ENCODE data around the gene ABCA7. TPM values are rescaled to one million over a fixed set of nuclear protein-coding genes. Genes with fewer than 3 reads are reported as not detected.

ABCA7 gene
- total and polyA plus RNA-seq, 4 donors = 3.0 to 60.9 (median 4.8) TPM

DNA sequence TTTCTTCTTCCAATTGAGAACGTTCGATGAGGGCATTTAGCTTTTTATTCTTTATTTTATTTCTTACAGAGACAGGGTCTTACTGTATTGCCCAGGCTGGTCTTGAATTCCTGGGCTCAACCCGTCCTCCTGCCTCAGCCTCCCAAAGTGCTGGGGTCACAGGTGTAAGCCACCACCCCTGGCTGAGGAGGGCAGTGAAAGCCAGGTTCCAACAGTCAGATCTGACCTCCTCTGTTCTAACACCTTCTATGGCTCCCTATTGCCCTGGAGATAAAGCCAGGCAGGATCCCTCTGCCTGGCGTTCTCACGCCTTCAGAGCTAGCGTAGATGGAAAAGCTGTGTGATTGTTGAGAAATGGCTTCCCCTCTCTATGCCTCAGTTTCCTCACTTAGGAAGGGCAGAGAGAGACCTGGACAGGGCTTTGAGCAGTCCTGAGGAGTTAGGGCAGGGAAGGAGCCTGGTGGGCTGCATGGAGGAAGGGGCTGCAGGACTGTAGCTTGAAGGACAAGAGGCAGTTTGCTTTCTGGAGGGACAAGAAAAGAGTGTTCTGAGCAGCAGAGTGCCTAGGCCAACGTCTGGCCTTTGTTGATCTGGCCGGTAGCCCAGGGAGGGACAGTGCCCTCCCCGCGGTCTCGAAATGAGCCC lies 32.6 kb downstream of the ABCA7 start (continued):
- TF ChIP-seq, protein P1, sequence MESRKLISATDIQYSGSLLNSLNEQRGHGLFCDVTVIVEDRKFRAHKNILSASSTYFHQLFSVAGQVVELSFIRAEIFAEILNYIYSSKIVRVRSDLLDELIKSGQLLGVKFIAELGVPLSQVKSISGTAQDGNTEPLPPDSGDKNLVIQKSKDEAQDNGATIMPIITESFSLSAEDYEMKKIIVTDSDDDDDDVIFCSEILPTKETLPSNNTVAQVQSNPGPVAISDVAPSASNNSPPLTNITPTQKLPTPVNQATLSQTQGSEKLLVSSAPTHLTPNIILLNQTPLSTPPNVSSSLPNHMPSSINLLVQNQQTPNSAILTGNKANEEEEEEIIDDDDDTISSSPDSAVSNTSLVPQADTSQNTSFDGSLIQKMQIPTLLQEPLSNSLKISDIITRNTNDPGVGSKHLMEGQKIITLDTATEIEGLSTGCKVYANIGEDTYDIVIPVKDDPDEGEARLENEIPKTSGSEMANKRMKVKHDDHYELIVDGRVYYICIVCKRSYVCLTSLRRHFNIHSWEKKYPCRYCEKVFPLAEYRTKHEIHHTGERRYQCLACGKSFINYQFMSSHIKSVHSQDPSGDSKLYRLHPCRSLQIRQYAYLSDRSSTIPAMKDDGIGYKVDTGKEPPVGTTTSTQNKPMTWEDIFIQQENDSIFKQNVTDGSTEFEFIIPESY (IDR thresholded peaks at IDR 0.05) = no peak
- no peak for TF ChIP-seq EGR1 (IDR thresholded peaks at IDR 0.05; ENCODE audit: low read depth in 2 of 2)
- no peak for TF ChIP-seq YY1 (IDR thresholded peaks at IDR 0.05)
- TF ChIP-seq, protein P2, sequence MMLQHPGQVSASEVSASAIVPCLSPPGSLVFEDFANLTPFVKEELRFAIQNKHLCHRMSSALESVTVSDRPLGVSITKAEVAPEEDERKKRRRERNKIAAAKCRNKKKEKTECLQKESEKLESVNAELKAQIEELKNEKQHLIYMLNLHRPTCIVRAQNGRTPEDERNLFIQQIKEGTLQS (IDR thresholded peaks at IDR 0.05) = no peak

DNA sequence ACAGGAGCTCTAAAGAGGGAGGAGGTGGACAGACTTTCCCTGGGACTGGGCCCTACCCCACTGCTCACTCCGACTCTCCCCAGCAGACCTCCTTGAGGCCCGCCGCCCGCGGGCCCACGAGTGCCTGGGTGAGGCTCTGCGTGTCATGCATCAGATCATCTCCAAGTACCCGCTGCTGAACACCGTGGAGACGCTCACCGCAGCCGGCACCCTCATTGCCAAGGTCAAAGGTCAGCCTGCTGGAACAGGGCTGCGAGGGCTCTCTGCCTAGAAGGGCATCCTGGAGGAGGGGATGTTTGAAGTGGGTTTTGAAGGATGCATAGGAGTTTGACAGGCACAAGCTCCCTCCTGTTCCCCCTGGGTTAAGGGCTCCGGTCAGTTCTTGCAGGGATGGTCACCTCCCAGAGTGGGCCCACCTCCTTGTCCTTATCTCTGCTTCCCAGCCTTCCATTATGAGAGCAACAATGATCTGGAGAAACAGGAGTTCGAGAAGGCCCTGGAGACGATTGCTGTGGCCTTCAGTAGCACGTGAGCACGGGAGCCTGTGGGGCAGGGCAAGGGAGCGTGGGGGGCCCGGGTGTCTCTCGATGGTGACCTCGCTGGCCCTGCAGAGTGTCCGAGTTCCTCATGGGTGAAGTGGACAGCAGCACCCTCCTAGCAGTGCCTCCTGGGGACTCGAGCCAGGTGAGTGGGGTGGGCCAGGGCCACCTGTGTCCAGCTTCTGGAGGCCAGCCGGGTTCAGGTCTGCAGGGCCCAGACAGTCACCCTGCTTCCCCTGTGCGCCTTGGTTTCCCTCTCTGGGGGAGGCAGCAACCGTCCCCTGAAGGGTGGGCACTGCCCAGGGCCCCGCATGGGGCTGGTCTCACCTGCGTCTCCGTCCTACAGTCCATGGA lies 33.4 kb downstream of the ABCA7 start:
- 84% methylated on average over 30 of the region's 30 CpGs for WGBS
- TF ChIP-seq EGR1 (IDR thresholded peaks at IDR 0.05; ENCODE audit: low read depth in 2 of 2) (no peak), JUND (IDR thresholded peaks at IDR 0.05) (no peak), SP1 (IDR thresholded peaks at IDR 0.05) (no peak), GABPA (IDR thresholded peaks at IDR 0.05 in 1 of 2, conservative IDR thresholded peaks at IDR 0.05 in 1 of 2) (no peak)
- TF ChIP-seq, protein P1 (IDR thresholded peaks at IDR 0.05) = no peak
- TF ChIP-seq, protein P3, sequence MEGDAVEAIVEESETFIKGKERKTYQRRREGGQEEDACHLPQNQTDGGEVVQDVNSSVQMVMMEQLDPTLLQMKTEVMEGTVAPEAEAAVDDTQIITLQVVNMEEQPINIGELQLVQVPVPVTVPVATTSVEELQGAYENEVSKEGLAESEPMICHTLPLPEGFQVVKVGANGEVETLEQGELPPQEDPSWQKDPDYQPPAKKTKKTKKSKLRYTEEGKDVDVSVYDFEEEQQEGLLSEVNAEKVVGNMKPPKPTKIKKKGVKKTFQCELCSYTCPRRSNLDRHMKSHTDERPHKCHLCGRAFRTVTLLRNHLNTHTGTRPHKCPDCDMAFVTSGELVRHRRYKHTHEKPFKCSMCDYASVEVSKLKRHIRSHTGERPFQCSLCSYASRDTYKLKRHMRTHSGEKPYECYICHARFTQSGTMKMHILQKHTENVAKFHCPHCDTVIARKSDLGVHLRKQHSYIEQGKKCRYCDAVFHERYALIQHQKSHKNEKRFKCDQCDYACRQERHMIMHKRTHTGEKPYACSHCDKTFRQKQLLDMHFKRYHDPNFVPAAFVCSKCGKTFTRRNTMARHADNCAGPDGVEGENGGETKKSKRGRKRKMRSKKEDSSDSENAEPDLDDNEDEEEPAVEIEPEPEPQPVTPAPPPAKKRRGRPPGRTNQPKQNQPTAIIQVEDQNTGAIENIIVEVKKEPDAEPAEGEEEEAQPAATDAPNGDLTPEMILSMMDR (IDR thresholded peaks at IDR 0.05; ENCODE audit: low read depth, low read length, missing input control) = no peak
- TF ChIP-seq, protein P4, sequence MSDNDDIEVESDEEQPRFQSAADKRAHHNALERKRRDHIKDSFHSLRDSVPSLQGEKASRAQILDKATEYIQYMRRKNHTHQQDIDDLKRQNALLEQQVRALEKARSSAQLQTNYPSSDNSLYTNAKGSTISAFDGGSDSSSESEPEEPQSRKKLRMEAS (IDR thresholded peaks at IDR 0.05) = no peak
- H3K4me1 ChIP-seq (ENCODE audit: control insufficient read depth in 4 of 4, insufficient read depth in 4 of 4, low read length in 3 of 4) = peaks cover 7 to 33% (median 16%) of the 10 kb centered on the region in 4 donors
- H3K36me3 ChIP-seq (ENCODE audit: control insufficient read depth in 4 of 4, insufficient read depth in 3 of 4, low read depth in 1 of 4, low read length in 3 of 4) = peaks cover 0 to 1% (median 0%) of the 10 kb centered on the region in 4 donors
- H3K27me3 ChIP-seq (ENCODE audit: control insufficient read depth in 4 of 4, insufficient read depth in 4 of 4, low read length in 3 of 4) = peaks cover 0 to 7% (median 2%) of the 10 kb centered on the region in 4 donors
- H3K9ac ChIP-seq (ENCODE audit: low read depth in 1 of 2, low read length in 2 of 2) = no peak overlapping the region
- no peak for DNase-seq (ENCODE audit: low spot score)
- no peak overlapping the region for H3K27ac ChIP-seq (ENCODE audit: low read depth in 1 of 2, low read length in 2 of 2)
- H3K9me3 ChIP-seq (ENCODE audit: control insufficient read depth in 4 of 4, low read length in 3 of 4) = no peaks in the 10 kb centered on the region
- H3K4me3 ChIP-seq (ENCODE audit: low read depth in 1 of 3, low read length in 3 of 3) = no peak overlapping the region
